ENCODE measurements around the gene SLC9A5.

GRCh38 chr16:67246081-67246755 is 2.6 kb upstream of the SLC9A5 start:
- TF ChIP-seq CTCF (optimal IDR thresholded peaks at IDR 0.05 in 1 of 3, IDR thresholded peaks at IDR 0.05 in 1 of 3, conservative IDR thresholded peaks at IDR 0.05 in 1 of 3; ENCODE audit: extremely low read depth in 1 of 3, insufficient read depth in 2 of 3, low read length in 3 of 3), result peak; percentile 20 to 71 (median 46)
- TF ChIP-seq EZH2 (IDR thresholded peaks at IDR 0.05; ENCODE audit: low read length), result no peak
